ENCODE data around the gene MAP1LC3B2. TPM values are rescaled to one million over a fixed set of nuclear protein-coding genes. Genes with fewer than 3 reads are reported as not detected.

MAP1LC3B2 gene
- total RNA-seq, 1 donor from 2014 or later, result 0.82 TPM

DNA sequence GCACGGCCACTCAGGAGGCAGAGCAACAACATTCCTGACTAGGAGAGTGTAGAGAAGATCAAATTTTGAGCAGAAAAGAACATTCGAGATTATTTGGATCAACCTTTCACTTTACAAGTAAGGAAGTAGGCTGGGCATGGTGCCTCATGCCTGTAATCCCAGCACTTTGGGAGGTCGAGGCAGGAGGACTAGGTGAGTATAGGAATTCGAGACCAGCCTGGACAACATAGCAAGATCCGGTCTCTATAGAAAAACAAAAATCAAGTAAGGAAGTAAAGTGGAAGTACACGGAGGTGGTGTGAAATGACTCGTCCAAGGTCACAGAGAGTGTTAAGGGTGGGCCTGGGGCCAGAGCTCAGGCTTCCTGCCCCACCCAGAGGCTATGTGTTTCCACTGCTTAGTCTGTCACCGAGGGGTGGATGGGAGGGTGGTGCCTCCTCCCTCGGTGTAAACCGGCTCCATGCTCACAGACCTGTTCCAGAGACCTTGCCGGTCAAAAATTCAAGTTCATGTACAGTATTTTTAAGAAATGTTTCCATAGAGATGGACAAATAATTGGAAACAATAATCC, 51.9 kb downstream of the MAP1LC3B2 start:
- DNase-seq (ENCODE audit: extremely low read depth, low read depth, low spot score), result no peak

DNA sequence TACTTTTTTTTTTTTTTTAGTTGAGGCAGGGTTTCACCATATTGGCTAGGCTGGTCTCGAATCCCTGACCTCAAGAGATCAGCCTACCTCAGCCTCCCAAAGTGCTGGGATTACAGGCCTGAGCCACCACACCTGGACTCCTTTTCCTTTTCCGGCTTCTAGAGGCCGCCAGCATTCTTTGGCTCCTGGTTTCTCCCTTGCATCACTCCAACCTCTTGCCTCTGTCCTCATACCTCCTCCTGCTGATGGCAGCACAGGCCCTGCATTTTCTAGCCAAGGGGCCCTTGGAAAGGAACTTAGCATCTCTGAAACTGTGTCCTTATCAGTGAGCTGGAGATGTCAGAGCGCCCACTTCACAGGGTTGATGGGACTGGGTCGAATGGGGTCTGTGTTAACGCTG, 53.3 kb downstream of the MAP1LC3B2 start:
- no peak for DNase-seq (ENCODE audit: extremely low read depth, low read depth, low spot score)

DNA sequence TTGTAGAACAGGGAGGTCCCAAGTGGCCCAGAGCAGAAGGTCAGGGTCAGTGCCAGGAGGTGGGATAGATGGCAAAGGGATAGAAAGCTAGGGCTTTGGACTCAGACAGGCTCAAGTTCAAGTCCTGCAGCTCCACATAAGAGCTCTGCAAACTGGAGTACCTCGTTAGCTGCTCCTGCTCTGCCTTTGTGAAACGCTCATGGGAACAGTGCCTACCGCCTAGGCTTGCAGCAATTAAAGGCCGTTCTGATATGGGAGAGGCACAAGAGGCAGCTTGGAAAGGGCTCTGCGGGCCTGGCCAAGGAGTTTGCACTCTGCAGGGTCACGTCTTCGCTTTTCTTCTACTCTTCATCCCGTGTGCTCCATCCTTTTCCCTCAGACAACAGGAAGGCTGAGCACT, 54.1 kb downstream of the MAP1LC3B2 start:
- DNase-seq (ENCODE audit: extremely low read depth, low read depth, low spot score), result no peak

- DNase-seq (ENCODE audit: extremely low read depth, low read depth, low spot score), result no peak
Observed at GRCh38 chr12:116614194-116614915, 55.2 kb downstream of the MAP1LC3B2 start.

DNA sequence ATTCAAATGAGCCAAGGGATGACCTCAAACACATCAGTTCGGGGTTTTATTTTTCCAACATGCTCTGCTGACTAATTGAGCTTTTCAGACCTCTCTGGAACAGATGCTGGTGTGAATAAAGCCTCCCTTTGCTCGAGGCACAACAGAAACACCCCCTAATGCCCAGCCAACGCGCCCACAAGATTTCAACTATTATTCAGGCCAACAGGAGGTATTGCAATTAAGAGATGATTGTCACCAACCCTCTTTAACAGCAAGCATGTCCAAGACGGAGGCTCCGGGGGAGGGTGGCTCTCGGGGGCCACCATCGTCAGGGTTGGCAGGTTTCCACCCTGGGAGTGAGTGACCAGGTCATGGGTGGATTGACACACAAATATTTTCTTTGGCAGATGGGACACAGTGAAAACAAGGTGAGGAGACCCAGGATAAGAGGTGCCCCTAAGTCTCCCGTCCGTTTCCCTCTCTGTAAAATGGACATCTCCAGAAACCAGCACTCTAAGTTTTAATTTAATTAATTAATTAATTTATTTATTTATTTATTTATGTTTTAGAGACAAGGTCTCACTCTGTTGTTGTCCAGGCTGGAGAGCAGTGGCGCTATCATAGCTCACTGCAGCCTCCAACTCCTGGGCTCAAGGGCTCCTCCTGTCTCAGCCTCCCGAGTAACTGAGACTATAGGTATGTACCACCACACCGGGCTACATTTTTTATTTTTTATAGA, 56.1 kb downstream of the MAP1LC3B2 start:
- no peak for DNase-seq (ENCODE audit: extremely low read depth, low read depth, low spot score)

DNA sequence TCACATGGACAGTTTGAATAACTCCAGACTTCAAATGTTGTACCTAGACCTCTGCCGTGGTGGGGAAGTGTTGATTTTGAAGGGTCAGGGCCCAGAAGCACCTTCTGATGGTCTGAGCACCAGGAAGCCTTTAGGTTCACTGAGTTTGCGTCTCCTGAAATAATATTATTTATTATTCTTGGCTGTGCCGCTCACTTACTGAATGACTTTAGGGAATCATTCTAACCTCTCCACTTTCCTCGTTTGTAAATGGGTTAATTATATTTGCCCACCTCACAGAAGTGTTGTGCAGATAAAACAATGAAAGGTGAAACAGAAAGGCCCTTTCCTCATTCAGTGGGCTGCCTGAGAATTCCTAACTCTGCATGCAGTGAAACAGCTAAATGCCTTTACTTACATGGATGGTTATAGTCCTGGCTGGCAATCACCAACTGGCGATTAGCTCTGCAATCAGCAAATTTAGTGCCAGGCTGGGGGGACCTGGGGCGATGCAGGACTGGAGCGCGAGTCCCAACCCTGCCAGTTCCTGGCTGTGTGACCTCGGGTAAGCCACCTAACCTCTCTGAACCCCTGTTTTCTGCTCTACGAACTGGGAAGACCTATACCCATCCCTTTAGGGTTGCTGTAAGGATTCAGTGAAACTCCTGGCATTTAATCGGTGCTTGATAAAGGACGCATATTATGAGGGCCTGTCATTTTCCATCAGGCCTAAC, 57.5 kb downstream of the MAP1LC3B2 start:
- DNase-seq (ENCODE audit: extremely low read depth, low read depth, low spot score), result no peak

DNA sequence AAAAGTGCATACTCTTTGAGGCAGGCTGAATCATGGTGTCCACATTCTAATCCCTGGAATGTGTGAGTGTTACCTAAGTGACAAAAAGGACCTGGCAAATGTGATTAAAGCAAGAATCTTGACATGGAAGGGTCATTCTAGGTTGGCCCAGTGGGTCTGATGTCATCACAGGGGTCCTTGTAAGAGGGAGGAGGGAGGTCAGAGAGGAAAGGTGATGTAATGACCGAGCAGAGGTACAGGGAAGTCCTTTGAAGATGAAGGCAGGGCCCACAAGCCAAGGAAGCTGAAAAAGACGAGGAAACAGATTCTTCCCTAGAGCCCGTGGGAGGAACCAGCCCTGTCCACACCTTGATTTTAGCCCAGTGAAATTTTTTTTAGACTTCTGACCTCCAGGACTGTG, 60.1 kb downstream of the MAP1LC3B2 start:
- DNase-seq (ENCODE audit: extremely low read depth, low read depth, low spot score), result no peak

DNA sequence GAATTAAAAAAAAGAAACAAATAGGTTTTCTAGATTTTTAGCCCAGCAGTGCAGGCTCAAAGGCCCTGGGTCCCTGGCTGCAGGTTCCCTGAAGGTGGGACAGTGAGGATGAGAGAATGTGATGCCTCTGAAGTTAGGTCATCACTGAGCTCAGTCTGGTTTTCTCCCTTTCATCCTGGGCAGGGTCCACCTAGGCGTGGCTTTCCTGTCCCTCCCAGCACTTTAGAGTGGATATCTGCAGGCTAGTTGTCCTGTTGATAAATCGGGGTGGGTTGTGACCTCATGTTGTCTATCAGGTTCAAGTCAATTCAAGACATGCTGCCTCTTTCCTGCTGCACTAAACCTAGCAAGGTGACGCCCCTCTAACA, 60.9 kb downstream of the MAP1LC3B2 start:
- DNase-seq (ENCODE audit: extremely low read depth, low read depth, low spot score), result no peak

DNA sequence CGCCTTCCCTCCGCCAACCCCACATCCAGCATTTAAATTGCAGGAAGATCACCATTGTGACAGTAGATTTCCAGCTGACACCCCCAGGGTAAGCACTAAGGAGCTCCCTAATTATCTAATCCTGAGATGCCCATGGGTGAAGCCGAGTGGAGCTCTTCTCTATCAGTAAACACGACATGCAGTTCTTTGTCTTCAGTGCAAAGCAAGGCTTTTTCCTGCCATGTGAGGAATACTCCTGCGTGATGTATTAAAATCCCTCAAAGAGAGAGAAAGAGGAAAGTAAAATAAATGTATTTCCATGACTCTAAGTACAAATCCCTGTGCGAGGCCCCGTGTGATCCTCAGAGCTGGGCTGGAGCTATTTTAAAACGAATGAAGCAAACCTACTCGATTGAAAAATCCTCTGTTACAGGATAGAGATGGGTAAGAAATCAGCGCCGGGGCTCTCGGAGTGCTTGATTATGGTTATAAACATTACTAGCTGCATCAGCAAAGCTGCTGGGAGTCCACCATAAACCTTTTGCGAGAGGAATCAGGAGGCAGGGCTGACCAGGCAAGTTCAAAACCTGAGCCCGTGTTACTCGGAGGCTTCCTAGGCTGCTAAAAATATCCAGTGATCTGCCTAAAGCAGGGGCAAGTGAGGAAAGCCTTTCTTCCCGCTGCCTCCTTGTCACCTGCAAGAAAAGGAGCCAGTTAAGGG, 61.5 kb downstream of the MAP1LC3B2 start:
- no peak for DNase-seq (ENCODE audit: extremely low read depth, low read depth, low spot score)

DNA sequence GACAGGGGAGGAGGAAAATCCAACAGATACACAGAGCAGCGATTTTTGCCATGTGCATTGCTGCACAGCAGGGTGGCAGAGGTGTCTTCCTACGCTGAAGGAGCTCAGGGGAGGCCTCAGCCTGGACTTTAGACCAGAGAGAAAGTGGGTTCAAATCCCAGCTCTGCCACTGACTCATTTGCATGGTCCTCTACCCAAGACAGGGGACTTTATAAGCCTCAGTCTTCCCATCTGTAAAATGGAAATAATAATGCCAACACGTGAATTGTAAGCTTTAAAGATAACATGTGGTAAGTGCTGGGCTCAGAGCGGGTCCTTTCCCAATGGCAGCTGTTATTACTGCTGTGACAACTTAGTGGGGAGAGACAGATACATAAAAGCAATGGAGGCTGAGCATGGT, 62.0 kb downstream of the MAP1LC3B2 start:
- no peak for DNase-seq (ENCODE audit: extremely low read depth, low read depth, low spot score)

GRCh38 chr12:116624516-116624915, 65.3 kb downstream of the MAP1LC3B2 start:
- no peak for DNase-seq (ENCODE audit: extremely low read depth, low read depth, low spot score)

- no peak for DNase-seq (ENCODE audit: extremely low read depth, low read depth, low spot score)
Observed at GRCh38 chr12:116626153-116626552, 67.0 kb downstream of the MAP1LC3B2 start.

Other genes starting within 250 kb of the MAP1LC3B2 start
- 33.8 and 36.6 TPM in 2 replicates for gene SPRING1, start 178.7 kb downstream of the MAP1LC3B2 start, total RNA-seq
- gene RNFT2, start 178.9 kb downstream of the MAP1LC3B2 start, total RNA-seq, result 2.2 and 2.9 TPM in 2 replicates

Measured in glomerular endothelial cell (primary cell).